IMR-90 (cell line): ENCODE data around the gene NOS2. TPM values are rescaled to one million over a fixed set of nuclear protein-coding genes. Genes with fewer than 3 reads are reported as not detected.

Source experiments
- ATAC-seq: fragments of 200-7000 bp; cut with Tn5 transposase; 2 replicates; pipeline ENCODE4 v1.9.1; 2020; ENCODE audit warnings: low read depth, mild to moderate bottlenecking, moderate library complexity
- BruUV-seq: library from RNA; stranded (reverse); fragments of 400-500 nt; replicated peaks from 2 replicates; lab custom pipeline; 2021; lab: Mats Ljungman, UMichigan
- CTCF ChIA-PET: fragments of 300-600 bp; formaldehyde crosslinking; extraction: SDS; loops from one replicate; lab custom pipeline; 2021; ENCODE audit warnings: antibody characterized with exemption; lab: Yijun Ruan, JAX
- POLR2A ChIA-PET: fragments of 300-600 bp; sonication (Branson Sonifier 250); formaldehyde crosslinking; loops from one replicate; lab custom pipeline; 2022; ENCODE audit warnings: antibody characterized with exemption; ENCODE audit not compliant: unreplicated experiment; lab: Charles Lee
- DNase-seq: peaks from one replicate; pipeline ENCODE4 v3.0.0; 2013
- H2AFZ ChIP-seq: replicated peaks from 2 replicates; pipeline ENCODE3; 2013; ENCODE audit warnings: low read length, mild to moderate bottlenecking; ENCODE audit not compliant: poor library complexity
- H2AK5ac ChIP-seq: 2 replicates; pipeline ENCODE4 v1.6.1; 2013; ENCODE audit warnings: low read depth, low read length, inconsistent platforms
- H2AK9ac ChIP-seq: replicated peaks from 2 replicates; pipeline ENCODE3; 2013; ENCODE audit warnings: mild to moderate bottlenecking, low read depth, low read length, moderate library complexity; ENCODE audit not compliant: poor library complexity
- H2BK120ac ChIP-seq: 2 replicates; pipeline ENCODE4 v1.6.1; 2013; ENCODE audit warnings: low read depth, low read length, inconsistent platforms
- H2BK15ac ChIP-seq: 3 replicates; pipeline ENCODE4 v1.6.1; 2013; ENCODE audit warnings: low read depth, low read length, inconsistent platforms
- H2BK20ac ChIP-seq: 2 replicates; pipeline ENCODE4 v1.6.1; 2013; ENCODE audit warnings: low read depth, mild to moderate bottlenecking, inconsistent platforms, low read length, moderate library complexity
- H2BK5ac ChIP-seq: 2 replicates; pipeline ENCODE4 v1.6.1; 2013; ENCODE audit warnings: mild to moderate bottlenecking, low read depth, low read length, inconsistent platforms; ENCODE audit not compliant: poor library complexity, severe bottlenecking
- H3K14ac ChIP-seq: replicated peaks from 2 replicates; pipeline ENCODE4 v1.6.1; 2013; ENCODE audit warnings: low read depth, low read length, inconsistent platforms
- H3K18ac ChIP-seq: 2 replicates; pipeline ENCODE4 v1.6.1; 2013; ENCODE audit warnings: low read depth, low read length, control low read depth
- H3K23ac ChIP-seq: 2 replicates; pipeline ENCODE4 v1.6.1; 2013; ENCODE audit warnings: low read depth, low read length, inconsistent platforms
- H3K27ac ChIP-seq: 2 replicates; pipeline ENCODE4 v1.5.1; 2013; ENCODE audit warnings: mild to moderate bottlenecking, control low read depth, low read length; ENCODE audit not compliant: insufficient read depth
- H3K27me3 ChIP-seq: 2 replicates; pipeline ENCODE4 v1.6.1; 2013; ENCODE audit warnings: low read length; ENCODE audit not compliant: control insufficient read depth, insufficient read depth
- H3K36me3 ChIP-seq: 2 replicates; pipeline ENCODE4 v1.6.1; 2013; ENCODE audit warnings: low read length, mixed read lengths; ENCODE audit not compliant: control insufficient read depth, insufficient read depth
- H3K4ac ChIP-seq: 2 replicates; pipeline ENCODE4 v1.6.1; 2013; ENCODE audit warnings: low read depth, low read length, inconsistent platforms
- H3K4me1 ChIP-seq: 2 replicates; pipeline ENCODE4 v1.6.1; 2013; ENCODE audit warnings: low read length, mixed read lengths; ENCODE audit not compliant: control insufficient read depth, insufficient read depth
- H3K4me2 ChIP-seq: 2 replicates; pipeline ENCODE4 v1.6.1; 2013; ENCODE audit warnings: low read depth, mild to moderate bottlenecking, control low read depth, low read length, moderate library complexity
- H3K4me3 ChIP-seq: 2 replicates; pipeline ENCODE4 v1.5.1; 2013; ENCODE audit warnings: low read depth, mild to moderate bottlenecking, control low read depth, low read length, moderate library complexity; ENCODE audit not compliant: insufficient read depth
- H3K56ac ChIP-seq: 2 replicates; pipeline ENCODE4 v1.6.1; 2013; ENCODE audit warnings: low read length, inconsistent platforms; ENCODE audit not compliant: insufficient read depth; ENCODE audit errors: extremely low read depth
- H3K79me1 ChIP-seq, 2 experiments: 2 replicates each; pipeline ENCODE4 v1.6.1; 2013; ENCODE audit warnings: low read length in 2 of 2, inconsistent platforms in 1 of 2, low read depth in 1 of 2
- H3K9ac ChIP-seq: 2 replicates; pipeline ENCODE4 v1.6.1; 2013; ENCODE audit warnings: low read depth, low read length, control low read depth
- H3K9me1 ChIP-seq: 2 replicates; pipeline ENCODE4 v1.6.1; 2013; ENCODE audit warnings: low read length, inconsistent platforms; ENCODE audit not compliant: insufficient read depth
- H3K9me3 ChIP-seq: 2 replicates; pipeline ENCODE4 v1.6.1; 2013; ENCODE audit warnings: low read length; ENCODE audit not compliant: control insufficient read depth, insufficient read depth
- H4K20me1 ChIP-seq: 2 replicates; pipeline ENCODE4 v1.6.1; 2013; ENCODE audit warnings: low read length, inconsistent platforms; ENCODE audit not compliant: insufficient read depth
- H4K5ac ChIP-seq: 2 replicates; pipeline ENCODE4 v1.6.1; 2013; ENCODE audit warnings: mild to moderate bottlenecking, low read depth, low read length, control low read depth
- H4K8ac ChIP-seq, 2 experiments: 2 replicates each; pipeline ENCODE4 v1.6.1; 2013; ENCODE audit warnings: low read depth in 2 of 2, low read length in 2 of 2, control low read depth in 1 of 2, inconsistent platforms in 1 of 2
- H4K91ac ChIP-seq: 2 replicates; pipeline ENCODE4 v1.6.1; 2013; ENCODE audit warnings: low read depth, low read length, inconsistent platforms; ENCODE audit not compliant: insufficient read depth
- CEBPB ChIP-seq: IDR thresholded peaks from 2 replicates; pipeline ENCODE4 v1.6.1; 2012; ENCODE audit warnings: low read depth, low read length, improper control_type of control experiment
- MAFK ChIP-seq: IDR thresholded peaks from 2 replicates; pipeline ENCODE4 v1.6.1; 2012; ENCODE audit warnings: low read depth, low read length, improper control_type of control experiment
- WGBS, 2 experiments: methylation state at CpG; one replicate each; pipeline versions ENCODE4 v1.1.5 to v1.1.7; 2013; ENCODE audit warnings: missing lambda C conversion rate in 2 of 2; ENCODE audit not compliant: insufficient read length in 1 of 2; ENCODE audit errors: extremely low coverage in 2 of 2; 5-methylcytosine and 5-hydroxymethylcytosine counted together
- dilution Hi-C: fragments of 300-500 bp; cut with HindIII; formaldehyde crosslinking; loops from one replicate; pipeline ENCODE4 v1.14.3; 2018; ENCODE audit warnings: low sequenced_read_pairs; ENCODE audit not compliant: unreplicated experiment
- in situ Hi-C: fragments of 300-500 bp; cut with MboI; formaldehyde crosslinking; loops from 3 replicates; pipeline ENCODE4 v1.14.3; 2019; ENCODE audit warnings: low sequenced_read_pairs, inconsistent platforms, mixed read lengths
- intact Hi-C: fragments of 100-400 bp; cut with micrococcal nuclease; formaldehyde crosslinking; loops from 2 replicates; pipeline ENCODE4 v1.10.0; 2022
- polyA plus RNA-seq, 3 experiments: library from polyadenylated mRNA; depleted of rRNA; stranded (reverse); fragments of >200 nt; gene quantifications; 2 replicates each; pipeline ENCODE4 v1.2.3, GENCODE V29; 2012; ENCODE audit warnings: low replicate concordance in 1 of 3
- total RNA-seq: library from RNA; depleted of rRNA; stranded (reverse); fragments of >200 nt; gene quantifications from 2 replicates; pipeline ENCODE4 v1.2.3, GENCODE V29; 2012

NOS2 gene
- total and polyA plus RNA-seq, 2 of the 4 experiments (the other 2 are of a cell fraction), result under 0.01 TPM; not detected in 1

DNA sequence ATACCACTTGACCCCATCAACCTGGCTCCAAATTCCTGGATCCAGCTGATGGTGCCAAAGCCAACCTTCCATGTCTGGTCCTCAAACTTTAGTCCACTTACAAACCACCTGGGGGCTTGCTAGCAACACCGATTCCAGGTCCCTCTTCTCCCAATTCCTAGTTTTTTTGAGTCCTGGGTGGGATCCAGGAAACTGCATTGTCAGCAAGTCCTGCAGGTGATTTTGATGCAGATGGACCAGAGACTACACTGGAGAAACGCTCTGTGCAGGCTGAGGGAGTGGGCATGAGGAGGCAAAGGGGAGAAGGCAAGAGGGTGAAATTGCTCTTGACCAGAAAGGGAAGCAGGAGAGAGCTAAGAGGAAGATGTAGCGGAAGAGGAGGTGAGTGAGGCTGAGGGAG lies 21.0 kb upstream of the NOS2 start:
- Histone ChIP-seq H2BK15ac (no peak overlapping the region), H3K9me3 (peaks cover 4% of the 10 kb centered on the region; the same call in 1 of the 2 replicates), H3K36me3 (no peaks in the 10 kb centered on the region), H3K23ac (no peak overlapping the region), H2BK5ac (no peak overlapping the region), H3K9ac (no peak overlapping the region), H2AK5ac (no peak overlapping the region), H3K14ac (no peak overlapping the region), H3K9me1 (no peaks in the 10 kb centered on the region), H2BK20ac (no peak overlapping the region), H3K18ac (no peak overlapping the region), H3K4me2 (no peak overlapping the region), H4K8ac (no peak overlapping the region), H3K4ac (no peak overlapping the region), H3K27me3 (peaks cover 5% of the 10 kb centered on the region), H4K5ac (no peak overlapping the region), H3K79me1 (no peaks in the 10 kb centered on the region), H3K4me3 (no peak overlapping the region), H3K56ac (no peak overlapping the region), H2BK120ac (no peak overlapping the region), H3K27ac (no peak overlapping the region), H2AK9ac (no peak overlapping the region), H4K91ac (no peak overlapping the region), H3K4me1 (no peaks in the 10 kb centered on the region), H4K20me1 (no peaks in the 10 kb centered on the region), H2AFZ (no peak overlapping the region)
- CTCF ChIA-PET, result no interaction called here
- no peak for DNase-seq
- no peak for TF ChIP-seq CEBPB
- peak; percentile 81 for TF ChIP-seq MAFK
- BruUV-seq, result no TSS peak
- 17% methylated on average over 1 of the region's 3 CpGs; no CpG with 5 or more reads in 1 of the 2 experiments for WGBS, 2 experiments
- intact Hi-C loops (no loop called here), dilution Hi-C loops (no loop called here), in situ Hi-C loops (no loop called here)
- POLR2A ChIA-PET, result no interaction called here
- no peak for ATAC-seq
